GM18873 (cell line): Measurements from ENCODE around the gene MED26.

ENCODE experiments used
- ATAC-seq: cut with Tn5 transposase; IDR thresholded peaks from one replicate; pipeline ENCODE4 v1.9.1; 2021; ENCODE audit warnings: mild to moderate bottlenecking, moderate library complexity, moderate number of reproducible peaks; ENCODE audit not compliant: unreplicated experiment, low FRiP score

Gene MED26

GRCh38 chr19:16593181-16593580 lies 34.8 kb downstream of the MED26 start:
- no peak for ATAC-seq

GRCh38 chr19:16591803-16592556 lies 36.0 kb downstream of the MED26 start:
- no peak for ATAC-seq

GRCh38 chr19:16590876-16591802 lies 36.9 kb downstream of the MED26 start:
- no peak for ATAC-seq

- ATAC-seq = no peak
These were observed 38.1 kb downstream of the MED26 start for GRCh38 chr19:16589917-16590316.

- ATAC-seq = no peak
These were observed 39.0 kb downstream of the MED26 start for GRCh38 chr19:16588824-16589577.

- ATAC-seq = peak; percentile 30
These were observed 39.9 kb downstream of the MED26 start for GRCh38 chr19:16587833-16588823.

GRCh38 chr19:16586991-16587832 lies 40.8 kb downstream of the MED26 start:
- no peak for ATAC-seq

- no peak for ATAC-seq
These were observed 41.5 kb downstream of the MED26 start for GRCh38 chr19:16586477-16586871.

GRCh38 chr19:16585808-16586476 lies 42.1 kb downstream of the MED26 start:
- peak; percentile 37 for ATAC-seq

- ATAC-seq = no peak
These were observed 42.8 kb downstream of the MED26 start for GRCh38 chr19:16585094-16585801.

GRCh38 chr19:16584248-16585093 lies 43.5 kb downstream of the MED26 start:
- peak; percentile 43 for ATAC-seq

GRCh38 chr19:16582486-16583261 lies 45.3 kb downstream of the MED26 start:
- no peak for ATAC-seq

GRCh38 chr19:16581971-16582343 lies 46.0 kb downstream of the MED26 start:
- no peak for ATAC-seq

GRCh38 chr19:16581145-16581970 lies 46.6 kb downstream of the MED26 start:
- no peak for ATAC-seq

- ATAC-seq = no peak
These were observed 48.6 kb downstream of the MED26 start for GRCh38 chr19:16579381-16579780.
